Germinal center (tissue), 1 donor: ENCODE results near the gene SMOC1.
A peak's percentile ranks its signal among the peaks of the same experiment; 100 is the strongest.

Experiments used
- DNase-seq: peaks from one replicate; pipeline ENCODE4 v3.0.0; 2012; ENCODE audit warnings: mixed read lengths, low spot score

The SMOC1 gene

GRCh38 chr14:69982886-69983285, 103.7 kb downstream of the SMOC1 start:
- no peak for DNase-seq

DNA sequence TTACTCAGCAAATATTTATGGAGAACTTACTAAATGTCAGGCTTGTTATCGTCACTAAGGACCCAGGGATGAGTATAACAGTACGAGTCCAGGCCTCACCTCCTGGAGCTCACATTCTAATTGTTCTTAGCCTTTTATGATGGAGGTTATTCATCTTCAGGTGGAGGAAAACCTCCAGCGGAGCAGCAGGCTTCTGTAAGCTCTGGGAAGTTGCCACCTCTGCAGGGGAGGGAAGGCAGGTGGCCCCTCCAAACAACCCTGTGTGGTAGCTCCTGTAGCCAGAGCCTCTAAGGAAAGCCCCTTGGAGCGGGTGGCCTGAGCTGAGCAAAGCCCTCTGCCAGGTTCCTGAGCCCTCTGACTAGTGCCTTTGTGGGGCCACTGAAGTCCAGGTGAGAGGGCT, 104.1 kb downstream of the SMOC1 start:
- DNase-seq: no peak

DNA sequence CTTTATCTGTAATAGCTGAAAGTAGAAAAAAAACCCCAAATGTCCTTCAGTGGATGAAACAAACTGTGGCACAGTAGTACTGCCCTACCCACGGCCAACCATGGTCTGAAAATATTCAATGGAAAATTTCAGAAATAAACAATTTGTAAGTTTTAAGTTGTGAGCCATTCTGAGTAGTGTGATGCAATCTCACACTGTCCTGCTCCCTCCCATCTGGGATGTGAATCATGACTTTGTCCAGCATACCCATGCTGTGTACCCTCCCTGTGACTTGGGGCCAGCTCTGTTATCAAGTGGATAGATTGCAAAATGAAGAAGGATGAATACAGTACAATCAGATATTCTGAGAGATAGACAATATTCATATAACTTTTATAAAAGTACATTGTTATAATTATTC, 106.2 kb downstream of the SMOC1 start:
- no peak for DNase-seq

- DNase-seq: no peak
Measured at GRCh38 chr14:69986336-69986735, 107.1 kb downstream of the SMOC1 start.

DNA sequence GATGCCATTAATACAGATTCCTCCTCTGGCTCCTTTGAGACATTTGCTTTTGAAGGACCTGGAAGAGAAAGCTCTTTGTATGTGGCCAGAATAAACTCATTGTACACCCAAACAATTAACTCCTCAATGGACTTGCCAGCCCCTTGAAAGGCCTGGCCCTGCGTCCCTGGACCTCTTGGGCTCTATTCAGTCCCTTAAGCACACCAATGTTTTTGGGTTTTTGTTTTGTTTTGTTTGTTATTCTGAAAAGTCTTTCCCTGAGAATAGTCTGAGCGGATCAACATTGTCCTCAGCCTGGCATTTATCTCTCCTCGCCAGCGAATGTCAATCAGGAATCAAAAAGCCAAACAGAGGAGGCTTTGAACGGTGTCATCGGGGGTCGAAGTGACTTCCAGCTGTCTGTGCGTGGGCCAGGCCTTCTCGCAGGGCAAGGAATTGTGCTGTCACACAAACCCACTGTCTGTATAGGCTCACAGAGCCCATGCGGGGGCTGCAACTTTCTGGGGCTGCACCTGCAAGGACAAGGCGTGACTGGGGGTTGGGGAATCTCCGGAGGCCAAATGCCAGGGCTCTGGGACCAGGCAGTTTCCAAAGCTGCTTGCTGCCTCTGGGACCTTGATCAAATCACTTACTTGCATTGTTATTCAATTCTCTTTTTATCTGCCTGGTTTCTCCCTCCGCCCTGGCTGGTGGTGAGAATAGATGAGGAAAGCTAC, 108.3 kb downstream of the SMOC1 start:
- no peak for DNase-seq

GRCh38 chr14:69988979-69989378, 109.8 kb downstream of the SMOC1 start:
- DNase-seq: no peak

DNA sequence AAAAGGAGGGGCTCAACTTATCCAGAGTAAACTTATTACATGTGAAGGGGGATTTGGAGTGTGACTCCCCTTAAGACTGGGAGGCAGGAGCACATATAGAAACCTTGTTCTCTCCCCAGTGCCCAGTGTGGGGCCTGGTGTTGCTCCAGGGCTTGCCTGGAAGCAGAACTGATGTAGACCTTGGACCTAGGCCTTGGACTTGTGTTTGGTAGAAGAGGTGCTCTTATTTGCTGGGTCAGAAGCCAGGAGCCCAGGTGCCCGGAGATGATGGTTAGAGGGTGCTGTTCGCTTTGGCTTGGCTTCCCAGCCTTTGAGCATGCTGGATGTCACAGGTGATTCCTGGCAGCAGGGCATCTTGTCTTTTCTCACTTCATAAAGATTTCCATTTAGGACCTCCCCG, 110.4 kb downstream of the SMOC1 start:
- DNase-seq: no peak

DNA sequence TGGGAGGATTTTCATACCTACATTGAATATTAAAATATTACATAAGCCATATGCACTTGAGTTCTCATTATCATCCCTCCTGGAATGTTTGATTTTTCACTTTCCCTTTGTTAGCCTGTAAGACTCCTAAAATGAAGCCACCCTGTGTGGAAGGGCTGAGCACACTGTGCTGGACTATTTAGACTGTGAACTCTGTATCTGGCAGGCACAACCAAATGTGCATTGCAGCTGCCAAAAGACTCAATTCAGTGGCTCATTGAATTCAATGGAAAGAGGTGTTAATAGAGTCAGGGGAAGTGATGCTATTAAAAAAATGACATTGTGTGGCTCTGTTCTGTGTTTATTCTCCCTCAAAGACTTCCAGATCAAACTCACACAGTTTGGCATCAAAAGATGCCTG, 111.1 kb downstream of the SMOC1 start:
- no peak for DNase-seq

GRCh38 chr14:69991422-69991821, 112.2 kb downstream of the SMOC1 start:
- DNase-seq: no peak

DNA sequence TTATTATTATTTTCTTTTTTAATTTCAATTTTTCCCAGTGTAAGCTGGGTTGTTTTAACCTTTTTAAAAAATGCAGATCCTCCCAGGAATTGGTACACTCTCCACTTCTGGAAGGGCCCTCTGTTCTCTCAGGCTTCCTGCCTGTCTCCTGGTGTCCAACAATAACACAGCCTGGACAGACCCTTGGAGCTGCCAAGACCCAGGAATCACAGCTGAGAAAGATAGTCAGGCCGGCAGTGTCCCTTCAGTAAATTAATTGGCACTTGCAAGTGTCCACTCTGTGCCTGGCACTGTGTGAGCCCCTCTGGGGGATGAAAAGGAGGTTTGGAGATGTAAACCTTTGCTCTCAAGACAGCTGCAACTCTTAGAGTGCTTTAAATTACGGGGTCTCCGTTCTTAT, 113.3 kb downstream of the SMOC1 start:
- no peak for DNase-seq

GRCh38 chr14:69993326-69993725, 114.1 kb downstream of the SMOC1 start:
- no peak for DNase-seq

- DNase-seq: no peak
Measured at GRCh38 chr14:69994002-69994401, 114.8 kb downstream of the SMOC1 start.

DNA sequence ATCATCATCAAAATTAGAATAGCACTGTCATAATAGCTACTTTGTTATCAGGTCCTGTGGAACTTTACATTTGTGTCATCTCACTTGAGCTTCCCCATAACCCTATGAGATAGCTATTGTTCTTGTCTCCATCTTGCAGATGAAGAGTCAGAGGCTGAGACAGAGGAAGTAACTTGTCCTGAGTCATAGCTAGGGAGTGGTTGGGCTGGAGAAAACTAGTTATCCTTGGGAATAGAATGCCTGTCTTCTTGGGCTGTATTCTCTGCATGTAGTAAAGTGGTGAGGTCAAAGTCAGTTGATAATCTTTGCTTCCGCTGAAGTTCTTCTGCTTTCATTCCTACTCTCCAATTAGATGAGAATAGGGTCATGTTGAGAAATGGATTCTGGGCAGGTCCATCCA, 117.0 kb downstream of the SMOC1 start:
- no peak for DNase-seq

- no peak for DNase-seq
Measured at GRCh38 chr14:69997849-69998248, 118.6 kb downstream of the SMOC1 start.

GRCh38 chr14:69999261-69999674, 120.1 kb downstream of the SMOC1 start:
- DNase-seq: no peak

- no peak for DNase-seq
Measured at GRCh38 chr14:70000601-70001000, 121.4 kb downstream of the SMOC1 start.

DNA sequence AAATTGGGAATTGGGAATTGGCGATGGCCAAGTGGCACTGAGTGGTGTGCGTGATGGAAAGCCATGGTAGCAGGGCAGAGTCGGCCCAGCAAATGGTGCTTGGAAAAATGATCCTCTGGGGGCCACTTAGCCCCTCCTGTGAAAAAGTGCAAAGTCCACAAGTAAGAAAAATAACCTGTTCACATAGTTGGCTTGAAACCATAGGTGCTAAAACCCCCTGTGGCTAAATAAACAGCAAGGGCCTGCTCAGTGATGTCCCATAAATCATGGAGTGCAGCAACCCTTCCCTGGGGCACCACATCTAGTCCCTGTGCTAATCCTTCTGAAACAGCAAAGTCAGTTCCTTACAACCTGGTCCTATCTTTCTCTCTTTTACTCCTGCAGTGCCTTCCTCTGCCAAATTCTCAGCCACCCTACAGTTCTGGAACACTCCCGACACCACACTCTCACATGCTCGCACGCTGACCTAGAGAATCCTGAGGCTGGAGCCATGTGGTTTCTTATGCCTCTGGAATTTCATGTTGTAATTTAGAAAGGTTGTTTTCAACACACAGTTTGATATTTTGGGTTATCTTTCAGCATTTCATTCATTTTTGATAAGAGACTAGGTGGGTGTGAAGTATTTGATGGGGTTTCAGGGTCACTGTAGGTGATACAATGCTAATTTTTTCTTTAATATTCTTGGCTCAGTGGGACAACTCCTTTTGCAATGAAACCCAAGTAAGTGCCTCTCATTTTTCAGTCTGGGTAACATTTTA, 123.6 kb downstream of the SMOC1 start:
- DNase-seq: no peak

- no peak for DNase-seq
Measured at GRCh38 chr14:70004791-70005190, 125.6 kb downstream of the SMOC1 start.

DNA sequence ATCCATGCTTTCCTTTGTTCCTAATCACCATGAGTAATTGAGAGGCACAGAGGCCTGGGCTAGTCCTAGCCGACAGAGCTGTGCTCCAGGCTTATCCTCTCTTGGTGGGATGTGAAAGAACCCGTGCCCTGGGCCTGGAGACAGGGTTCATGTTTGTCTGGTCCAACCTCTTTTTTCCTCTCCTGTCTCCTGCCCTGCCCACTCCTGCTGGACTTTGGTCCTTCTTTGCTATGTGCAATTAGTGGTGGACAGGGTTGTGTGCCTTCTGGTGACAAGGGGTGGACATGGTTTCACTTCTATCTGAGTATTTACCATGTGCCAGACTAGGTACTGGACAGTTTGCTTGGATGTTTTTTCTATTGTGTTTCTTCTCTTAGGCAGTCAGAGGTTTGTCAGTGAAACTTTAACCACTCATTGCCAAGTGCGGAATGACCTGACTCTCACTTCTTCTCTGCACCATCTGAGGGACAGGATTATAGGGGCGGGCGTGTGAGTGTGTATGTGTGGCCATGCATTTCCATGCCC, 126.1 kb downstream of the SMOC1 start:
- no peak for DNase-seq

DNA sequence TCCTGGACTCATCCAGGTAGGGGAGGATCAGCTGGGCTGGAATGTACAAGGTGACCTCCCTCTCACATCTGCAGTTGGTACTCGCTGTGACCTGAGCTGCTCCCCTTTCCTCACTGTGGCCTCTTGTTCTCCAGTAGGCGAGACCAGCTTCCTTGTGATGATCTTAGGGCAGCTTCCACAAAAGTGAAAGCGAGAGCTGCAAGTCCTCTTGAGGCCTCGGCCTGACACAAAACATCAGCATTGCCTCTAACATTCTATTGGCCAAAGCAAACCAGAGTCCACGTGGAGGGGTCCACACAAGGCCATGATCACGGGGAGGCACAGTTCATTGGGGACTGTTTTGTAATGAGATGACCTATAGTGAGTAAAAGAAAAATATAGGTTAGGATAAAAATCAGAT, 127.5 kb downstream of the SMOC1 start:
- DNase-seq: no peak

DNA sequence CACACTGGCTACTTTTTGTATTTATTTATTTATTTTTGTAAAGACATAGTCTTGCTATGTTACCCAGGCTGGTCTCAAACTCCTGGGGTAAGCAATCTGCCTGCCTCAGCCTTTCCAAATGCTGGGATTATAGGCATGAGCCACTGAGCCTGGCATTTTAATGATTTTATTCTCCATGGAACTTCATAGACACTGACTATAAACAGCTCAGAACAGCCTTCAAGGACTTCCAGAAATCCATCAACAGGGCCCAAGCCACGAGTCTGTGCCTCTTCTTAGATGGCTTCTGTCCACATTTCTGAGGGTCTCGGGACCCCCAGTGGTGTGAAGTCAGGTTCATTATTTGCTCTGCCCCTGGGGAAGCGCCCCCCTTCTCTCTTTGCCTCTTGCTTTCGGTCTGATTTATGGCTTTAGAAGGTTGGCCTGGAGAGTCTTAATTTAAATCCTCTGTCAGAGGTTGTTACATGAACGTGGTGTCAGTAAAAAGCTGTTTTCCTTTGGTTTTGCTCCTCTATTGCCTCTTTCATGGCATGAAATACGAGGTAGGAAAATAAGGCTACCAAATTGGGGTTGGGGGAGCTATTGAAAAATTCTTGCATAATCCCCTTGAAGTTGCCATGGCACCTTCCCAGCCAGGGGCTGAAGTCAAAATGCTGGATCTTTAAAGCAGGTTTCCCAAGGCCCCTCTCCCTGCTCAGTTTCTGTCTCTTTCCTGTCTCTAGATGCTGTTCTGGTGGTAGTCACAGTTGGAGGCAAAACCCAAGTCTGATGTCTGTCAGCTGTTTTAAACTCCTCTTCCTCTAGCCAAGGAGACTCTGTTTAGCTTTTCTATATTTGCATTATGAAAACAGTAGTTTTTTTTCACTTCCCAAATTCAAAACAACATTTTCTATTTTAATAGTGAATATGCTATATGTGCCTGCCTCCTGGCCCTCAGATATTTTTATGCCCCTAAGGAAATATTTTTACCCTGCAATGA, 129.4 kb downstream of the SMOC1 start:
- DNase-seq: peak; percentile 11

DNA sequence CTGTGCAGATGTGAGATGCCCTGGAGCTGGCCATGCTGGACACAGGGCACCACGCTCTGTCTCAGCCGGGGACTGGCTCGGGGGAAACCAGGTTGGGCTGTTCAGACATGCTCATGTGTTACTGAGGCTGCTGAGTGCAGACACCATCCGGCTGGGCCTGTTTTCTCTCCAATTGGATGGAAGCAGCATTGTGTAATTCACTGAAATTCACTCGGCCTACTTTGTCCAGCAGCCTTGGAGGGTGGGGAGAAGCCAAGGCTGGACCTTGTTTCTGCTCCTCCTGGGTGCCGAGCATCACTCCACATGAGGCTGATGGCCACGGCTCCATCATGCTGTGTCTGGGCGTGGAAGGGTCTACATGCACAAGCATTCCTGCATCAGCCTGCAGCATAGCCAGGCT, 130.7 kb downstream of the SMOC1 start:
- no peak for DNase-seq
